KOPT-K1 (cell line): ENCODE results near the gene CORIN.
"Not testable (repeated sequence)": the region's sequence is repeated elsewhere in the genome, so short reads cannot be mapped to it uniquely, and the experiment has no call there.

ENCODE experiments used
- H3K27ac ChIP-seq: fragments of 200-600 bp; sonication (generic); 2 replicates; pipeline ENCODE4 v1.5.1; 2016; ENCODE audit warnings: antibody characterized with exemption, mild to moderate bottlenecking, low read depth, low read length; ENCODE audit not compliant: poor library complexity, severe bottlenecking
- H3K36me3 ChIP-seq: fragments of 200-600 bp; sonication (generic); 2 replicates; pipeline ENCODE4 v1.5.1; 2017; ENCODE audit warnings: antibody characterized with exemption, mild to moderate bottlenecking, low read length, moderate library complexity; ENCODE audit not compliant: insufficient read depth
- H3K9me3 ChIP-seq: fragments of 200-600 bp; sonication (generic); 2 replicates; pipeline ENCODE4 v1.5.1; 2017; ENCODE audit warnings: antibody characterized with exemption, low read length, mild to moderate bottlenecking; ENCODE audit not compliant: insufficient read depth, poor library complexity, severe bottlenecking

Gene CORIN

GRCh38 chr4:47706352-47706751, 131.5 kb downstream of the CORIN start:
- H3K9me3 ChIP-seq, H3K36me3 ChIP-seq, H3K27ac ChIP-seq: not testable (repeated sequence)

GRCh38 chr4:47705326-47705981, 132.4 kb downstream of the CORIN start:
- Histone ChIP-seq H3K27ac (no peak overlapping the region), H3K9me3 (no peaks in the 10 kb centered on the region), H3K36me3 (no peaks in the 10 kb centered on the region)

DNA sequence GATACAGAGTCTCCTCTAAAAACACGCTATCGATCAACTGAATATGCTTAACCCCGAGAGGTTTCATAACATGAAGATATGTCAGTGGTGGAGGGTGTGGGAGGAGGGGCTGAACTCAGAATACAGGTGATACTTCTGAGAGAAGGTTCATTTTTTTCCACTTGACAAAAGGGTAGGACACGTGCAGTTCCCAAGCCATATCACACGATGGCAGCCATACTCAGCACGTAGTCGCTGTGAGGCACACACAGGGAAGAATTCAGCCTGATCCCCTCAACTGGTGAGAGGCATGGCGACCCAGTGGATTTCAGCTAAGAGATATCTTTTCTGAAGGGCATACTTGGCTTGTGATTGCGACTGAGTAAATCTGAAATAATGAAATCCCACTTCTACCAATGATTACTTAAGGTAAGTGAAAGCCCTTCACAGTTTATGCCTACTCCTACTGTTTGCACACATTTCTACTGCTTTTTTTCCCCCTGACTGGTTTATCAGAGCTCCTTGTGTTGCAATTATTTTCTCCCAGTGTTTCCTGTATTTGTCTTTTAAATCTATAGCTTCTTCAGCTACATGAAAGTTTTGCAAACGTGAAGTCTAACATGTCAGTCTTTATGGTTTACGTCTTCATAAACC, 133.1 kb downstream of the CORIN start:
- Histone ChIP-seq H3K27ac (no peak overlapping the region), H3K36me3 (no peaks in the 10 kb centered on the region)

DNA sequence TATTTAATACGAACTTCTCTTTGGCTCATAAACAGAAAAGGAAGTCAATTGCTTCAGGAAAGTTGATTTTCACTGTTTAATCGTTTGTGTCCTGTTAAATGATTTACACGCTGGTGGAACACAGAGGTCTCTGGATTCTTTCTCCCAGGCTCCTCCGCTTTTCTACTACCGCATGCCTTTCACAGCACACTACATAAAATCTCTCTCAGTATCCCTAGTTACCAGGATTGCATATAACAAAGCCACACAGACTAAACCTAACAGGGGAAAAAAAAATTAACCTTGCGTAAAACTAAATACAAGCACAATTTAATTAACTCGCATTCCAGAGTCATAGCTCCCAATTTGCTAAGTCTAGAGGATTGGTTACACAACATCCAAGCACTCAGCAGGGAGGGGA, 133.9 kb downstream of the CORIN start:
- no peaks in the 10 kb centered on the region for H3K36me3 ChIP-seq

More for the DNA sequence above, 133.1 kb downstream of the CORIN start:
- no peaks in the 10 kb centered on the region for H3K9me3 ChIP-seq

DNA sequence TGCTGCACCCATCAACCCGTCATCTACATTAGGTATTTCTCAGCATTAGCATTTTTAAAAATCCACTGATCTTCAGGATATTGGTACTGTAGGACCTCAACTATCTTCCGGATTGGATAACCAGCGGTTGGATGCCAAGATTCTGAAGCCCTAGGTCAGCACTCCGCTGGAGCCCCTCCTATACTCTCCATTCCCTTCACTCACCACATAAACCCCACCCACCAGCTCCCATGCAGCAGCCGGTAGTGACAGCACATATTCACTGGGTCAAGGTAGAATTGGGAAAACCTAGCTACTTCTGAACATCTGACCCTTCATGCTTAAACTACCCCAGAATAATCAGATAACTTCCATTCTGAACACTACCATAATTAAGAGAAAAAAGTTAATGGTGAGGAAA, 134.9 kb downstream of the CORIN start:
- H3K27ac ChIP-seq: no peak overlapping the region
- no peaks in the 10 kb centered on the region for H3K9me3 ChIP-seq
- H3K36me3 ChIP-seq: no peaks in the 10 kb centered on the region

More for the DNA sequence above, 133.9 kb downstream of the CORIN start:
- H3K9me3 ChIP-seq: no peaks in the 10 kb centered on the region
- H3K27ac ChIP-seq: no peak overlapping the region

- Histone ChIP-seq H3K36me3 (no peaks in the 10 kb centered on the region), H3K9me3 (no peaks in the 10 kb centered on the region), H3K27ac (no peak overlapping the region)
Measured at GRCh38 chr4:47701286-47701685, 136.6 kb downstream of the CORIN start.

DNA sequence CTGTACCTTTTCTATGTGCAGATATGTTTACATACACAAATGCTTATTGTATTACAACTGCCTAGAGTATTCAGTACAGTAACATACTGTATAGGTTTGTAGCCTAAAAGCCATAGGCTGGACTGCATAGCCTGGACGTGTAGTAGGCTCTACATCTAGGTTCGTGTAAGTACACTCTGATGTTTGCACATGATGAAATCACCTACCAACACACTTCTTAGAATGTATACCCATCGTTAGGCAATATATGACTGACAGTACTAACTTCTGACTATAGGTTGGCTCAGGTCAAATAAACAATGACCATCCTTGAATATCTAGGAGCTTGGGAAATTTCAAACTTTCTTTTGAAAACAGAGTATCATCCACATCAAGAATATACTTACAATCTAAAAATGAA, 139.0 kb downstream of the CORIN start:
- Histone ChIP-seq H3K36me3 (no peaks in the 10 kb centered on the region), H3K9me3 (no peaks in the 10 kb centered on the region), H3K27ac (no peak overlapping the region)

GRCh38 chr4:47696823-47697222, 141.0 kb downstream of the CORIN start:
- Histone ChIP-seq H3K27ac (no peak overlapping the region), H3K9me3 (no peaks in the 10 kb centered on the region), H3K36me3 (no peaks in the 10 kb centered on the region)

GRCh38 chr4:47695260-47695659, 142.6 kb downstream of the CORIN start:
- no peaks in the 10 kb centered on the region for H3K36me3 ChIP-seq
- H3K27ac ChIP-seq: no peak overlapping the region
- H3K9me3 ChIP-seq: no peaks in the 10 kb centered on the region

- no peak overlapping the region for H3K27ac ChIP-seq
Measured at GRCh38 chr4:47694322-47694721, 143.5 kb downstream of the CORIN start.

GRCh38 chr4:47692691-47693090, 145.2 kb downstream of the CORIN start:
- Histone ChIP-seq H3K27ac (no peak overlapping the region), H3K36me3 (no peaks in the 10 kb centered on the region), H3K9me3 (no peaks in the 10 kb centered on the region)

More at GRCh38 chr4:47694322-47694721, 143.5 kb downstream of the CORIN start:
- Histone ChIP-seq H3K9me3 (no peaks in the 10 kb centered on the region), H3K36me3 (no peaks in the 10 kb centered on the region)

GRCh38 chr4:47691757-47692383, 146.0 kb downstream of the CORIN start:
- H3K9me3 ChIP-seq, H3K36me3 ChIP-seq, H3K27ac ChIP-seq: not testable (repeated sequence)

DNA sequence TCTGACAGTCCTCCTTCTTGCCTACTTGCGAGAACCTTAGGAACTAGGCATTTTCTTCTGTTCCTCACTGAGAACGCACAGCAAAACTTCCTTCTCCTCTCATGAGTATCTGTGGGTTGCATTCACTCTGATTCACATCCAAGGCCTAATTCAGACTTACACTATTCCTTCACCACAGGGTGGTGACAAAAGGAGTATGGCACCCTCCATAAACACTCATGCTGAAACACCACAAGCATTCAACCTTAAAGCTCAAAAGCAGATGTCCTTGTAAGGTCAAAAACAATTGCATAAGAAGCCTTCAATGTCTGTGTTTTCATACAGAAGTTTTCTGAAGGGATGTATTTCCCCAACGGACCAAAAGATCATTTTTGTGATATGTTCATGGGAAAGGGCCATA, 147.3 kb downstream of the CORIN start:
- Histone ChIP-seq H3K27ac (no peak overlapping the region), H3K9me3 (no peaks in the 10 kb centered on the region), H3K36me3 (no peaks in the 10 kb centered on the region)

GRCh38 chr4:47686294-47686872, 151.5 kb downstream of the CORIN start:
- no peaks in the 10 kb centered on the region for H3K36me3 ChIP-seq
- H3K9me3 ChIP-seq: no peaks in the 10 kb centered on the region
- no peak overlapping the region for H3K27ac ChIP-seq

GRCh38 chr4:47675806-47676205, 162.1 kb downstream of the CORIN start:
- no peaks in the 10 kb centered on the region for H3K9me3 ChIP-seq
- no peaks in the 10 kb centered on the region for H3K36me3 ChIP-seq
- no peak overlapping the region for H3K27ac ChIP-seq
